HepG2 (cell line): ENCODE data around the gene RLN3. TPM values are rescaled to one million over a fixed set of nuclear protein-coding genes. Genes with fewer than 3 reads are reported as not detected.

ENCODE experiments used
- ATAC-seq: fragments of 200-7000 bp; cut with Tn5 transposase; 3 replicates; pipeline ENCODE4 v1.9.1; 2020; ENCODE audit warnings: mild to moderate bottlenecking, moderate library complexity
- BruUV-seq: library from RNA; stranded (reverse); fragments of 400-500 nt; replicated peaks from 2 replicates; lab custom pipeline; 2021; lab: Mats Ljungman, UMichigan
- CTCF ChIA-PET: fragments of 300-600 bp; formaldehyde crosslinking; extraction: SDS; loops from one replicate; lab custom pipeline; 2021; ENCODE audit warnings: low total read pairs, inconsistent platforms, low intra/inter-chr PET ratio; lab: Yijun Ruan, JAX
- POLR2A ChIA-PET: fragments of 350-600 bp; sonication (Branson Sonifier 250); formaldehyde crosslinking; loops from one replicate; lab custom pipeline; 2020; ENCODE audit warnings: antibody characterized with exemption, inconsistent platforms; lab: Yijun Ruan, JAX
- DNase-seq: peaks from one replicate; pipeline ENCODE4 v3.0.0-alpha.2; 2015; ENCODE audit warnings: low spot score
- FAIRE-seq: peaks from 3 replicates; lab custom pipeline; 2011; peaks lifted over from hg19 to GRCh38; lab: Jason Lieb, UNC
- H2AFZ ChIP-seq: one replicate; pipeline ENCODE4 v1.6.1; 2011; ENCODE audit warnings: low read length, inconsistent platforms
- H3K27ac ChIP-seq: fragments of 300-600 bp; 3 replicates; pipeline ENCODE4 v1.8.0; 2011; ENCODE audit warnings: mixed run types, mild to moderate bottlenecking, mixed read lengths, low read length, inconsistent platforms; ENCODE audit not compliant: insufficient read depth; ENCODE audit errors: extremely low read length
- H3K27me3 ChIP-seq, 2 experiments: fragments of 200-600 bp in 1 of 2; 2 replicates in 1 of 2; 3 replicates in 1 of 2; pipeline versions ENCODE4 v1.6.0 to v1.8.0; 2011; ENCODE audit warnings: low read length in 2 of 2, mild to moderate bottlenecking in 2 of 2, moderate library complexity in 2 of 2, inconsistent platforms in 1 of 2; ENCODE audit not compliant: insufficient read depth in 2 of 2, control insufficient read depth in 1 of 2
- H3K36me3 ChIP-seq, 2 experiments: fragments of 200-600 bp in 1 of 2; replicated peaks in 1 of 2; 2 replicates in 1 of 2; 3 replicates in 1 of 2; pipeline versions ENCODE4 v1.5.1 to v1.8.0; 2011; ENCODE audit warnings: low read length in 2 of 2, inconsistent platforms in 1 of 2; ENCODE audit not compliant: insufficient read depth in 2 of 2, control insufficient read depth in 1 of 2
- H3K4me1 ChIP-seq: 2 replicates; pipeline ENCODE4 v1.5.1; 2012; ENCODE audit warnings: low read length, inconsistent platforms; ENCODE audit not compliant: insufficient read depth
- H3K4me2 ChIP-seq: 2 replicates; pipeline ENCODE4 v1.6.0; 2011; ENCODE audit warnings: low read depth, low read length, inconsistent platforms
- H3K4me3 ChIP-seq, 3 experiments: fragments of 200-600 bp in 1 of 3; sonication (generic), shearing (Covaris generic) in 1 of 3; replicated peaks in 1 of 3; 2 replicates each; pipeline ENCODE4 v1.5.1; 2011 to 2016; ENCODE audit warnings: low read length in 3 of 3, inconsistent platforms in 2 of 3, low read depth in 2 of 3, mild to moderate bottlenecking in 2 of 3, control low read depth in 1 of 3, mixed read lengths in 1 of 3; ENCODE audit not compliant: insufficient read depth in 1 of 3
- H3K79me2 ChIP-seq: one replicate; pipeline ENCODE4 v1.6.1; 2011; ENCODE audit warnings: low read length, inconsistent platforms; ENCODE audit not compliant: insufficient read depth
- H3K9ac ChIP-seq: 2 replicates; pipeline ENCODE4 v1.6.0; 2011; ENCODE audit warnings: mild to moderate bottlenecking, low read depth, low read length, inconsistent platforms; ENCODE audit not compliant: insufficient read depth
- H3K9me3 ChIP-seq: 2 replicates; pipeline ENCODE4 v1.5.1; 2012; ENCODE audit warnings: mild to moderate bottlenecking, low read length
- H4K20me1 ChIP-seq: 2 replicates; pipeline ENCODE4 v1.6.0; 2011; ENCODE audit warnings: inconsistent platforms, mild to moderate bottlenecking, low read length, moderate library complexity; ENCODE audit not compliant: insufficient read depth
- CC2D1A ChIP-seq: sonication (generic); formaldehyde crosslinking; IDR thresholded peaks from 2 replicates; pipeline ENCODE4 v1.8.1; 2023; ENCODE audit warnings: mild to moderate bottlenecking, missing genetic modification reagents
- ERF ChIP-seq: IDR thresholded peaks from 2 replicates; pipeline ENCODE4 v1.6.1; 2018; ENCODE audit warnings: missing biosample characterization, missing genetic modification reagents
- IRF2 ChIP-seq: IDR thresholded peaks from 2 replicates; pipeline ENCODE4 v1.6.1; 2018; ENCODE audit warnings: missing genetic modification reagents, missing compliant biosample characterization
- MAFG ChIP-seq: sonication (generic); formaldehyde crosslinking; IDR thresholded peaks from 2 replicates; pipeline ENCODE4 v1.5.1; 2020; ENCODE audit warnings: mild to moderate bottlenecking, missing genetic modification reagents
- MAFK ChIP-seq, 2 experiments: IDR thresholded peaks in 1 of 2; conservative IDR thresholded peaks in 1 of 2; 2 replicates each; pipeline ENCODE4 v1.6.1; 2011; ENCODE audit warnings: improper control_type of control experiment in 2 of 2, low read length in 2 of 2
- RFXAP ChIP-seq: sonication (generic); formaldehyde crosslinking; IDR thresholded peaks from 2 replicates; pipeline ENCODE4 v1.4.0; 2020; ENCODE audit warnings: missing genetic modification reagents, borderline replicate concordance
- SP4 ChIP-seq: sonication (generic); formaldehyde crosslinking; IDR thresholded peaks from 2 replicates; pipeline ENCODE4 v1.8.1; 2023; ENCODE audit warnings: mild to moderate bottlenecking, missing genetic modification reagents
- ZBTB10 ChIP-seq: sonication (generic); formaldehyde crosslinking; IDR thresholded peaks from 2 replicates; pipeline ENCODE4 v1.4.0; 2020; ENCODE audit warnings: missing genetic modification reagents, borderline replicate concordance
- ZBTB26 ChIP-seq: IDR thresholded peaks from 2 replicates; pipeline ENCODE4 v1.6.1; 2016; ENCODE audit warnings: missing compliant biosample characterization, missing genetic modification reagents, borderline replicate concordance
- ZBTB38 ChIP-seq: sonication (generic); formaldehyde crosslinking; IDR thresholded peaks from 2 replicates; pipeline ENCODE4 v1.5.1; 2020; ENCODE audit warnings: mild to moderate bottlenecking, missing genetic modification reagents
- ZFP82 ChIP-seq: sonication (generic); formaldehyde crosslinking; IDR thresholded peaks from 2 replicates; pipeline ENCODE4 v1.5.1; 2020; ENCODE audit warnings: mild to moderate bottlenecking, missing genetic modification reagents, borderline replicate concordance
- ZNF331 ChIP-seq: sonication (generic); formaldehyde crosslinking; IDR thresholded peaks from 2 replicates; pipeline ENCODE4 v1.4.0; 2020; ENCODE audit warnings: missing genetic modification reagents
- ZNF792 ChIP-seq: IDR thresholded peaks from 2 replicates; pipeline ENCODE4 v1.6.1; 2016
- ZSCAN30 ChIP-seq: sonication (generic); formaldehyde crosslinking; IDR thresholded peaks from 2 replicates; pipeline ENCODE4 v1.5.0; 2020; ENCODE audit warnings: mild to moderate bottlenecking, missing genetic modification reagents
- WGBS: methylation state at CpG from one replicate; pipeline ENCODE4 v1.1.6; 2017; ENCODE audit warnings: low lambda C conversion rate; 5-methylcytosine and 5-hydroxymethylcytosine counted together
- in situ Hi-C: cut with HindIII; loops from 2 replicates; pipeline ENCODE4 v1.10.0; 2017; ENCODE audit warnings: low pct_unique_long_range_greater_than_20kb; ENCODE audit not compliant: extremely low pct_ligation_motif_present
- intact Hi-C: fragments of 100-400 bp; cut with micrococcal nuclease; formaldehyde crosslinking; loops from one replicate; pipeline ENCODE4 v1.10.0; 2022; ENCODE audit not compliant: unreplicated experiment
- polyA plus RNA-seq, 8 experiments: library from polyadenylated mRNA; depleted of rRNA in 3 of 8; stranded (reverse) in 7 of 8; unstranded in 1 of 8; fragments of >200 nt; fragmentation: Illumina TruSeq in 4 of 8; extraction: Trizol in 4 of 8; gene quantifications; 2 replicates each; pipeline versions ENCODE4 v1.2.1 to v1.2.3, GENCODE V29; 2011 to 2016; ENCODE audit warnings: low read depth in 4 of 8, missing spikeins in 1 of 8, mixed read lengths in 1 of 8; ENCODE audit not compliant: insufficient read depth in 1 of 8
- total RNA-seq, 5 experiments: library from RNA; depleted of rRNA; stranded (reverse); fragments of >200 nt; fragmentation: Illumina TruSeq; extraction: Trizol; gene quantifications; 2 replicates each; pipeline ENCODE4 v1.2.3, GENCODE V29; 2016; ENCODE audit warnings: low read depth in 1 of 5
- TF ChIP-seq, protein P1 (sequence below): sonication (generic); formaldehyde crosslinking; IDR thresholded peaks from 2 replicates; pipeline ENCODE4 v1.4.0; 2020; ENCODE audit warnings: missing genetic modification reagents
- TF ChIP-seq, protein P2 (sequence below): sonication (generic); formaldehyde crosslinking; IDR thresholded peaks from 2 replicates; pipeline ENCODE4 v1.5.1; 2020; ENCODE audit warnings: mild to moderate bottlenecking, missing genetic modification reagents, moderate library complexity

RLN3 gene
- total and polyA plus RNA-seq, 2 of the 13 experiments (the other 11 are each of a cell fraction or from before 2014, with no cell fraction given), result not detected

GRCh38 chr19:14006766-14007562 lies 21.0 kb upstream of the RLN3 start:
- DNase-seq, result no peak
- in situ Hi-C loops, result no loop called here
- TF ChIP-seq, protein P1, sequence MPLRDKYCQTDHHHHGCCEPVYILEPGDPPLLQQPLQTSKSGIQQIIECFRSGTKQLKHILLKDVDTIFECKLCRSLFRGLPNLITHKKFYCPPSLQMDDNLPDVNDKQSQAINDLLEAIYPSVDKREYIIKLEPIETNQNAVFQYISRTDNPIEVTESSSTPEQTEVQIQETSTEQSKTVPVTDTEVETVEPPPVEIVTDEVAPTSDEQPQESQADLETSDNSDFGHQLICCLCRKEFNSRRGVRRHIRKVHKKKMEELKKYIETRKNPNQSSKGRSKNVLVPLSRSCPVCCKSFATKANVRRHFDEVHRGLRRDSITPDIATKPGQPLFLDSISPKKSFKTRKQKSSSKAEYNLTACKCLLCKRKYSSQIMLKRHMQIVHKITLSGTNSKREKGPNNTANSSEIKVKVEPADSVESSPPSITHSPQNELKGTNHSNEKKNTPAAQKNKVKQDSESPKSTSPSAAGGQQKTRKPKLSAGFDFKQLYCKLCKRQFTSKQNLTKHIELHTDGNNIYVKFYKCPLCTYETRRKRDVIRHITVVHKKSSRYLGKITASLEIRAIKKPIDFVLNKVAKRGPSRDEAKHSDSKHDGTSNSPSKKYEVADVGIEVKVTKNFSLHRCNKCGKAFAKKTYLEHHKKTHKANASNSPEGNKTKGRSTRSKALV (CRISPR knock-in tag), result no peak
- TF ChIP-seq, protein P2, sequence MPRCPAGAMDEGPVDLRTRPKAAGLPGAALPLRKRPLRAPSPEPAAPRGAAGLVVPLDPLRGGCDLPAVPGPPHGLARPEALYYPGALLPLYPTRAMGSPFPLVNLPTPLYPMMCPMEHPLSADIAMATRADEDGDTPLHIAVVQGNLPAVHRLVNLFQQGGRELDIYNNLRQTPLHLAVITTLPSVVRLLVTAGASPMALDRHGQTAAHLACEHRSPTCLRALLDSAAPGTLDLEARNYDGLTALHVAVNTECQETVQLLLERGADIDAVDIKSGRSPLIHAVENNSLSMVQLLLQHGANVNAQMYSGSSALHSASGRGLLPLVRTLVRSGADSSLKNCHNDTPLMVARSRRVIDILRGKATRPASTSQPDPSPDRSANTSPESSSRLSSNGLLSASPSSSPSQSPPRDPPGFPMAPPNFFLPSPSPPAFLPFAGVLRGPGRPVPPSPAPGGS (CRISPR knock-in tag), result peak; percentile 63; the same call in 1 of the 2 replicates
- TF ChIP-seq MAFG, result no peak
- no peak for TF ChIP-seq ZSCAN30
- TF ChIP-seq ZFP82, result no peak
- TF ChIP-seq CC2D1A (CRISPR knock-in tag), result no peak
- TF ChIP-seq ERF (CRISPR knock-in tag), result no peak; the same call in none of the 2 replicates
- peak; percentile 71 for TF ChIP-seq ZBTB38 (CRISPR knock-in tag)
- TF ChIP-seq ZBTB26 (CRISPR knock-in tag), result peak; percentile 88
- TF ChIP-seq ZNF331 (CRISPR knock-in tag), result peak; percentile 64; the same call in 1 of the 2 replicates
- no peak for TF ChIP-seq MAFK (conservative IDR thresholded peaks at IDR 0.05 in 1 of 2, IDR thresholded peaks at IDR 0.05 in 1 of 2; ENCODE audit: low read length in 2 of 2)
- TF ChIP-seq ZNF792 (CRISPR knock-in tag), result peak; percentile 84; the same call in 1 of the 2 replicates
- TF ChIP-seq IRF2, result peak; percentile 88
- TF ChIP-seq ZBTB10, result no peak
- no peak; the same call in 1 of the 2 replicates for TF ChIP-seq RFXAP (CRISPR knock-in tag)
- no peak for TF ChIP-seq SP4 (CRISPR knock-in tag)

More at GRCh38 chr19:14006766-14007562, 21.0 kb upstream of the RLN3 start:
- Histone ChIP-seq H3K36me3 (no peaks in the 10 kb centered on the region; a peak in 1 of 5 replicates), H2AFZ (peak overlapping the region; percentile 82), H3K27ac (peak overlapping the region; percentile 96), H3K9me3 (no peaks in the 10 kb centered on the region), H4K20me1 (no peaks in the 10 kb centered on the region; the same call in 1 of the 2 replicates), H3K9ac (peak overlapping the region; percentile 97), H3K27me3 (no peaks in the 10 kb centered on the region; a peak in 1 of 5 replicates), H3K4me3 (peak overlapping the region; percentile 69 to 91 (median 87)), H3K79me2 (peaks cover 5% of the 10 kb centered on the region), H3K4me1 (peaks cover 19% of the 10 kb centered on the region), H3K4me2 (peak overlapping the region; percentile 99)
- 24% methylated on average over 17 of the region's 56 CpGs for WGBS
- FAIRE-seq (no peak), ATAC-seq (peak; percentile 46)
- BruUV-seq, result TSS peak; percentile 84
- CTCF ChIA-PET, result no interaction called here
- intact Hi-C loops, result loop anchor here (1.0 to 5.0 kb wide), 2 partner anchors 55 to 65 kb away; partner anchors contain the start of genes DCAF15 and MISP3
- POLR2A ChIA-PET, result interaction anchor here (0.8 to 1.8 kb wide), 12 partner anchors 8 to 160 kb away, joined by 3 to 15 read pairs (median 6); partner anchors contain the start of genes DCAF15, MISP3 and PRKACA
